HG03103 (cell line): ENCODE measurements around the gene SMARCA2.

ENCODE experiments used
- ATAC-seq: cut with Tn5 transposase; IDR thresholded peaks from one replicate; pipeline ENCODE4 v1.9.1; 2021; ENCODE audit warnings: low read depth; ENCODE audit not compliant: unreplicated experiment

Gene SMARCA2

GRCh38 chr9:2014696-2015580 lies at the start of gene SMARCA2:
Gene SMARCA2 (plus strand): TSS chr9:2015347. CDS start chr9:2029023, 13,676 bp downstream.
- peak; percentile 74 for ATAC-seq

GRCh38 chr9:1966725-1967366 lies 48.3 kb upstream of the SMARCA2 start:
- ATAC-seq, result no peak

GRCh38 chr9:1969160-1969559 lies 46.0 kb upstream of the SMARCA2 start:
- no peak for ATAC-seq

- no peak for ATAC-seq
Observed at GRCh38 chr9:1969898-1970297, 45.2 kb upstream of the SMARCA2 start.

- ATAC-seq, result no peak
Observed at GRCh38 chr9:1972672-1973071, 42.5 kb upstream of the SMARCA2 start.

GRCh38 chr9:1977026-1977425 lies 38.1 kb upstream of the SMARCA2 start:
- ATAC-seq, result no peak

- ATAC-seq, result no peak
Observed at GRCh38 chr9:1978941-1979340, 36.2 kb upstream of the SMARCA2 start.

- no peak for ATAC-seq
Observed at GRCh38 chr9:1979741-1980367, 35.3 kb upstream of the SMARCA2 start.

GRCh38 chr9:1980387-1980786 lies 34.8 kb upstream of the SMARCA2 start:
- ATAC-seq, result no peak

- no peak for ATAC-seq
Observed at GRCh38 chr9:1982074-1982473, 33.1 kb upstream of the SMARCA2 start.

GRCh38 chr9:1986341-1986740 lies 28.8 kb upstream of the SMARCA2 start:
- no peak for ATAC-seq

- no peak for ATAC-seq
Observed at GRCh38 chr9:1989500-1989899, 25.6 kb upstream of the SMARCA2 start.

GRCh38 chr9:1994180-1994579 lies 21.0 kb upstream of the SMARCA2 start:
- ATAC-seq, result no peak

- no peak for ATAC-seq
Observed at GRCh38 chr9:1995084-1995483, 20.1 kb upstream of the SMARCA2 start.

- no peak for ATAC-seq
Observed at GRCh38 chr9:1996156-1996555, 19.0 kb upstream of the SMARCA2 start.

GRCh38 chr9:1997646-1998045 lies 17.5 kb upstream of the SMARCA2 start:
- ATAC-seq, result no peak

GRCh38 chr9:1998111-1998510 lies 17.0 kb upstream of the SMARCA2 start:
- ATAC-seq, result no peak

GRCh38 chr9:2000314-2000713 lies 14.8 kb upstream of the SMARCA2 start:
- ATAC-seq, result no peak

- ATAC-seq, result no peak
Observed at GRCh38 chr9:2008372-2008771, 6.8 kb upstream of the SMARCA2 start.

GRCh38 chr9:2012347-2012746 lies 2.8 kb upstream of the SMARCA2 start:
- peak; percentile 24 for ATAC-seq

- no peak for ATAC-seq
Observed at GRCh38 chr9:2013743-2014475, 1.2 kb upstream of the SMARCA2 start.
